T-helper 22 cell (primary cell): Measurements from ENCODE around the gene CHAC1.

Experiments used
- DNase-seq: peaks from one replicate; pipeline ENCODE4 v3.0.0-alpha.2; 2020; ENCODE audit warnings: low read depth

Gene CHAC1

GRCh38 chr15:40986820-40987219 lies 33.5 kb downstream of the CHAC1 start:
- DNase-seq = no peak

- no peak for DNase-seq
Measured at GRCh38 chr15:40988156-40988555, 34.9 kb downstream of the CHAC1 start.

GRCh38 chr15:40990080-40990479 lies 36.8 kb downstream of the CHAC1 start:
- no peak for DNase-seq

GRCh38 chr15:40990789-40991188 lies 37.5 kb downstream of the CHAC1 start:
- DNase-seq = no peak

- DNase-seq = no peak
Measured at GRCh38 chr15:40991355-40991754, 38.1 kb downstream of the CHAC1 start.

GRCh38 chr15:40992241-40992741 lies 39.0 kb downstream of the CHAC1 start:
- no peak for DNase-seq

- no peak for DNase-seq
Measured at GRCh38 chr15:40992825-40993224, 39.6 kb downstream of the CHAC1 start.

- no peak for DNase-seq
Measured at GRCh38 chr15:40995656-40996055, 42.4 kb downstream of the CHAC1 start.

- DNase-seq = no peak
Measured at GRCh38 chr15:40999190-40999589, 45.9 kb downstream of the CHAC1 start.

- no peak for DNase-seq
Measured at GRCh38 chr15:41001524-41002214, 48.4 kb downstream of the CHAC1 start.

GRCh38 chr15:41004490-41004889 lies 51.2 kb downstream of the CHAC1 start:
- DNase-seq = no peak
